DND-41 (cell line): Measurements from ENCODE around the gene NEDD1.

Source experiments
- ATAC-seq: fragments of 200-7000 bp; cut with Tn5 transposase; 3 replicates; pipeline ENCODE4 v1.9.1; 2021; ENCODE audit warnings: low read depth; ENCODE audit not compliant: insufficient read depth
- DNase-seq: peaks from one replicate; pipeline ENCODE4 v3.0.0-alpha.2; 2020
- H2AFZ ChIP-seq: 2 replicates; pipeline ENCODE4 v1.6.0; 2012; ENCODE audit warnings: low read depth, low read length
- H3K27ac ChIP-seq: 2 replicates; pipeline ENCODE4 v1.5.1; 2012; ENCODE audit warnings: low read length, inconsistent platforms
- H3K27me3 ChIP-seq: fragments of 200-600 bp; sonication (generic); 2 replicates; pipeline ENCODE4 v1.6.0; 2012; ENCODE audit warnings: low read length, mild to moderate bottlenecking, inconsistent platforms; ENCODE audit not compliant: insufficient read depth, poor library complexity
- H3K36me3 ChIP-seq: 2 replicates; pipeline ENCODE4 v1.5.1; 2012; ENCODE audit warnings: low read length, inconsistent platforms; ENCODE audit not compliant: insufficient read depth
- H3K4me1 ChIP-seq: 2 replicates; pipeline ENCODE4 v1.5.1; 2012; ENCODE audit warnings: mild to moderate bottlenecking, low read length; ENCODE audit not compliant: insufficient read depth
- H3K4me2 ChIP-seq: 2 replicates; pipeline ENCODE4 v1.6.0; 2012; ENCODE audit warnings: mild to moderate bottlenecking, moderate library complexity, low read length, inconsistent platforms; ENCODE audit not compliant: insufficient read depth
- H3K4me3 ChIP-seq, 2 experiments: fragments of 200-600 bp in 1 of 2; shearing (Covaris generic) in 1 of 2; 2 replicates each; pipeline ENCODE4 v1.5.1; 2012 to 2016; ENCODE audit warnings: inconsistent platforms in 2 of 2, low read length in 2 of 2, mild to moderate bottlenecking in 2 of 2, low read depth in 1 of 2, moderate library complexity in 1 of 2
- H3K79me2 ChIP-seq: 2 replicates; pipeline ENCODE4 v1.6.0; 2012; ENCODE audit warnings: low read length, inconsistent platforms; ENCODE audit not compliant: insufficient read depth
- H3K9ac ChIP-seq: 2 replicates; pipeline ENCODE4 v1.6.0; 2012; ENCODE audit warnings: low read depth, mild to moderate bottlenecking, inconsistent platforms, low read length, moderate library complexity
- H3K9me3 ChIP-seq: 2 replicates; pipeline ENCODE4 v1.5.1; 2012; ENCODE audit warnings: low read length, moderate library complexity, mild to moderate bottlenecking, inconsistent platforms; ENCODE audit not compliant: insufficient read depth, severe bottlenecking
- H4K20me1 ChIP-seq: 2 replicates; pipeline ENCODE4 v1.6.0; 2012; ENCODE audit warnings: low read length; ENCODE audit not compliant: insufficient read depth
- EZH2 ChIP-seq: IDR thresholded peaks from 3 replicates; pipeline ENCODE4 v1.6.1; 2012; ENCODE audit warnings: borderline replicate concordance, low read depth, mild to moderate bottlenecking, moderate library complexity, low read length, inconsistent platforms; ENCODE audit not compliant: severe bottlenecking
- TF ChIP-seq, protein P1 (sequence below): IDR thresholded peaks from 2 replicates; pipeline ENCODE4 v1.5.1; 2012; ENCODE audit warnings: borderline replicate concordance, low read length, moderate library complexity, mild to moderate bottlenecking; ENCODE audit not compliant: poor library complexity, severe bottlenecking; ENCODE audit errors: extremely low read depth

NEDD1 gene

DNA sequence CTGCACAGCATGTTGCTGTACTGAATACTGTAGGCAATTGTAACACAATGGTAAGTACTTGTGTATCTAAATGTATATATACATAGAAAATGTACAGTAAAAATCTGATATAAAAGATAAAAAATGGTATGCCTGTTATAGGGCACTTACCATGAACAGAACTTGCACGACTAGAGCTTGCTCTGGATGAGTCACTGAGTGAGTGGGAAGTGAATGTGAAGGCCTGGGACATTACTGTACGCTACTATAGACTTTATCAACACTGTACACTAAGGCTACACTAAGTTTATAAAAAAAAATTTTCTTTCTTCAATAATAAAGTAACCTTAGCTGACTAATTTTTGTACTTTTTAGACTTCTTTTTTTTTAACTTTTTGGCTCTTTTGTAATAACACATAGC is 24.2 kb upstream of the NEDD1 start:
- TF ChIP-seq, protein P1, sequence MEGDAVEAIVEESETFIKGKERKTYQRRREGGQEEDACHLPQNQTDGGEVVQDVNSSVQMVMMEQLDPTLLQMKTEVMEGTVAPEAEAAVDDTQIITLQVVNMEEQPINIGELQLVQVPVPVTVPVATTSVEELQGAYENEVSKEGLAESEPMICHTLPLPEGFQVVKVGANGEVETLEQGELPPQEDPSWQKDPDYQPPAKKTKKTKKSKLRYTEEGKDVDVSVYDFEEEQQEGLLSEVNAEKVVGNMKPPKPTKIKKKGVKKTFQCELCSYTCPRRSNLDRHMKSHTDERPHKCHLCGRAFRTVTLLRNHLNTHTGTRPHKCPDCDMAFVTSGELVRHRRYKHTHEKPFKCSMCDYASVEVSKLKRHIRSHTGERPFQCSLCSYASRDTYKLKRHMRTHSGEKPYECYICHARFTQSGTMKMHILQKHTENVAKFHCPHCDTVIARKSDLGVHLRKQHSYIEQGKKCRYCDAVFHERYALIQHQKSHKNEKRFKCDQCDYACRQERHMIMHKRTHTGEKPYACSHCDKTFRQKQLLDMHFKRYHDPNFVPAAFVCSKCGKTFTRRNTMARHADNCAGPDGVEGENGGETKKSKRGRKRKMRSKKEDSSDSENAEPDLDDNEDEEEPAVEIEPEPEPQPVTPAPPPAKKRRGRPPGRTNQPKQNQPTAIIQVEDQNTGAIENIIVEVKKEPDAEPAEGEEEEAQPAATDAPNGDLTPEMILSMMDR = no peak
- no peak for TF ChIP-seq EZH2
- no peak overlapping the region for H3K4me2 ChIP-seq
- H3K9me3 ChIP-seq = no peaks in the 10 kb centered on the region
- no peak for DNase-seq
- no peak overlapping the region for H3K9ac ChIP-seq
- no peaks in the 10 kb centered on the region for H3K79me2 ChIP-seq
- no peak overlapping the region for H3K27ac ChIP-seq
- no peak for ATAC-seq
- H4K20me1 ChIP-seq = no peaks in the 10 kb centered on the region
- no peak overlapping the region for H2AFZ ChIP-seq
- no peaks in the 10 kb centered on the region for H3K27me3 ChIP-seq
- H3K36me3 ChIP-seq = no peaks in the 10 kb centered on the region
- H3K4me1 ChIP-seq = no peaks in the 10 kb centered on the region
- H3K4me3 ChIP-seq = no peak overlapping the region

DNA sequence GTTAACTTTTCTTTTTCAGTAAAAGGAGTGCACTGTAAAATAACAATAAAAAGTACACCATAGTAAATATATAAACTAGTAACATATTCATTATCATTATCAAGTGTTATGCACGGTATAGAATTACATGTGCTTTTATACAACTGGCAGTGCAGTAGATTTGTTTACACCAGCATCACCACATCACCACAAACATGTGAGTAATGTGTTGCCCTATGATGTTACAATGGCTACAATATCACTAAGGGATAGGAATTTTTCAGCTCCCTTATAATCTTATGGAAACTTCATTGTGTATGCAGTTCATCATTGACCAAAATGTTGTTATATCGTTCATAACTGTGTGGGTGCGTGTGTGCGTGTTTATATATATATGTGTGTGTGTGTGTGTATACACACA is 23.5 kb upstream of the NEDD1 start:
- DNase-seq (no peak), ATAC-seq (no peak)
- Histone ChIP-seq H3K27ac (no peak overlapping the region), H2AFZ (no peak overlapping the region), H3K9me3 (no peaks in the 10 kb centered on the region), H3K4me2 (no peak overlapping the region), H3K4me1 (no peaks in the 10 kb centered on the region), H4K20me1 (no peaks in the 10 kb centered on the region), H3K27me3 (no peaks in the 10 kb centered on the region), H3K4me3 (no peak overlapping the region), H3K36me3 (no peaks in the 10 kb centered on the region), H3K9ac (no peak overlapping the region), H3K79me2 (no peaks in the 10 kb centered on the region)
- TF ChIP-seq, protein P1 = no peak
- TF ChIP-seq EZH2 = no peak

DNA sequence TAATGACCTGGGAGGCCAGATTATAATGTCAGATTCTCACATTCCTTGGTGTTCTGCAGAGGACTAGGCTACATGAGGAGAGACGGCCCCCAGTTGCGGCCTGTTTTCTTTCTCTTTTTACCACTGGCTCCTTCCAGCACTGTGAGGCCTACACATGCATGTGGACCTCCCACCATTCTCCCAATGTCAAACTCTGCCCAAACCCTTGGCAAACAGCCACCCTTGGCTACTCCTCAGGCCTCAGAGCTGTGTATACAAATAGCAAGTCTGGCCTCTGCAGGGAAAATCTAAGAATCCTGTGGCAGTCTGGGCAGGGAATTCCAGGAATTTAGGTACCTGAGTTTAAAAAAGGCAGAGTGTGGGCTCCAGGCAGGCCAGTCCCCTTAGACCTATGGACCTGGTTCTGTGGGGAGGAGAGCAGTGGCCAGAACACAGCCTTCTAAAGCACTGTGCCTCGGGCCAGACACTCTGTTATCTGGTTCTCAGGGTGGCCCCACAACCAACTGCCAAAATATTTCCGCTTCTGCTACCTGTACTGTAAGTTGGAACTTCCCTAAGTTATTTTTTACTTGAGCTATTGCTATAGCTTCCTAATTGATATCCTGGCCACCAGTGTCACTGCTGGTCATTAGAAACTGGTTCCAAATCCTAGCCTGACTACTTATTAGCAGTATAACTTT is 19.9 kb upstream of the NEDD1 start:
- ATAC-seq = no peak
- TF ChIP-seq, protein P1 = no peak
- TF ChIP-seq EZH2 = no peak

More for the DNA sequence above, 19.9 kb upstream of the NEDD1 start:
- Histone ChIP-seq H3K4me2 (no peak overlapping the region), H3K4me1 (no peaks in the 10 kb centered on the region), H3K79me2 (no peaks in the 10 kb centered on the region), H3K4me3 (no peak overlapping the region), H4K20me1 (no peaks in the 10 kb centered on the region), H3K27ac (no peak overlapping the region), H3K9me3 (no peaks in the 10 kb centered on the region), H3K36me3 (no peaks in the 10 kb centered on the region), H3K27me3 (no peaks in the 10 kb centered on the region), H2AFZ (no peak overlapping the region), H3K9ac (no peak overlapping the region)
- no peak for DNase-seq
